IMR-90 (cell line): ENCODE measurements around the gene PHACTR2. TPM values are rescaled to one million over a fixed set of nuclear protein-coding genes. Genes with fewer than 3 reads are reported as not detected.
A peak's percentile ranks its signal among the peaks of the same experiment; 100 is the strongest.

Source experiments
- ATAC-seq: fragments of 200-7000 bp; cut with Tn5 transposase; 2 replicates; pipeline ENCODE4 v1.9.1; 2020; ENCODE audit warnings: low read depth, mild to moderate bottlenecking, moderate library complexity
- BruUV-seq: library from RNA; stranded (reverse); fragments of 400-500 nt; replicated peaks from 2 replicates; lab custom pipeline; 2021; lab: Mats Ljungman, UMichigan
- CTCF ChIA-PET: fragments of 300-600 bp; formaldehyde crosslinking; extraction: SDS; loops from one replicate; lab custom pipeline; 2021; ENCODE audit warnings: antibody characterized with exemption; lab: Yijun Ruan, JAX
- POLR2A ChIA-PET: fragments of 300-600 bp; sonication (Branson Sonifier 250); formaldehyde crosslinking; loops from one replicate; lab custom pipeline; 2022; ENCODE audit warnings: antibody characterized with exemption; ENCODE audit not compliant: unreplicated experiment; lab: Charles Lee
- DNase-seq: peaks from one replicate; pipeline ENCODE4 v3.0.0; 2013
- H2AFZ ChIP-seq: replicated peaks from 2 replicates; pipeline ENCODE3; 2013; ENCODE audit warnings: low read length, mild to moderate bottlenecking; ENCODE audit not compliant: poor library complexity
- H2AK5ac ChIP-seq: 2 replicates; pipeline ENCODE4 v1.6.1; 2013; ENCODE audit warnings: low read depth, low read length, inconsistent platforms
- H2AK9ac ChIP-seq: replicated peaks from 2 replicates; pipeline ENCODE3; 2013; ENCODE audit warnings: mild to moderate bottlenecking, low read depth, low read length, moderate library complexity; ENCODE audit not compliant: poor library complexity
- H2BK120ac ChIP-seq: 2 replicates; pipeline ENCODE4 v1.6.1; 2013; ENCODE audit warnings: low read depth, low read length, inconsistent platforms
- H2BK15ac ChIP-seq: 3 replicates; pipeline ENCODE4 v1.6.1; 2013; ENCODE audit warnings: low read depth, low read length, inconsistent platforms
- H2BK20ac ChIP-seq: 2 replicates; pipeline ENCODE4 v1.6.1; 2013; ENCODE audit warnings: low read depth, mild to moderate bottlenecking, inconsistent platforms, low read length, moderate library complexity
- H2BK5ac ChIP-seq: 2 replicates; pipeline ENCODE4 v1.6.1; 2013; ENCODE audit warnings: mild to moderate bottlenecking, low read depth, low read length, inconsistent platforms; ENCODE audit not compliant: poor library complexity, severe bottlenecking
- H3K14ac ChIP-seq: replicated peaks from 2 replicates; pipeline ENCODE4 v1.6.1; 2013; ENCODE audit warnings: low read depth, low read length, inconsistent platforms
- H3K18ac ChIP-seq: 2 replicates; pipeline ENCODE4 v1.6.1; 2013; ENCODE audit warnings: low read depth, low read length, control low read depth
- H3K23ac ChIP-seq: 2 replicates; pipeline ENCODE4 v1.6.1; 2013; ENCODE audit warnings: low read depth, low read length, inconsistent platforms
- H3K27ac ChIP-seq: 2 replicates; pipeline ENCODE4 v1.5.1; 2013; ENCODE audit warnings: mild to moderate bottlenecking, control low read depth, low read length; ENCODE audit not compliant: insufficient read depth
- H3K27me3 ChIP-seq: 2 replicates; pipeline ENCODE4 v1.6.1; 2013; ENCODE audit warnings: low read length; ENCODE audit not compliant: control insufficient read depth, insufficient read depth
- H3K36me3 ChIP-seq: 2 replicates; pipeline ENCODE4 v1.6.1; 2013; ENCODE audit warnings: low read length, mixed read lengths; ENCODE audit not compliant: control insufficient read depth, insufficient read depth
- H3K4ac ChIP-seq: 2 replicates; pipeline ENCODE4 v1.6.1; 2013; ENCODE audit warnings: low read depth, low read length, inconsistent platforms
- H3K4me1 ChIP-seq: 2 replicates; pipeline ENCODE4 v1.6.1; 2013; ENCODE audit warnings: low read length, mixed read lengths; ENCODE audit not compliant: control insufficient read depth, insufficient read depth
- H3K4me2 ChIP-seq: 2 replicates; pipeline ENCODE4 v1.6.1; 2013; ENCODE audit warnings: low read depth, mild to moderate bottlenecking, control low read depth, low read length, moderate library complexity
- H3K4me3 ChIP-seq: 2 replicates; pipeline ENCODE4 v1.5.1; 2013; ENCODE audit warnings: low read depth, mild to moderate bottlenecking, control low read depth, low read length, moderate library complexity; ENCODE audit not compliant: insufficient read depth
- H3K56ac ChIP-seq: 2 replicates; pipeline ENCODE4 v1.6.1; 2013; ENCODE audit warnings: low read length, inconsistent platforms; ENCODE audit not compliant: insufficient read depth; ENCODE audit errors: extremely low read depth
- H3K79me1 ChIP-seq, 2 experiments: 2 replicates each; pipeline ENCODE4 v1.6.1; 2013; ENCODE audit warnings: low read length in 2 of 2, inconsistent platforms in 1 of 2, low read depth in 1 of 2
- H3K9ac ChIP-seq: 2 replicates; pipeline ENCODE4 v1.6.1; 2013; ENCODE audit warnings: low read depth, low read length, control low read depth
- H3K9me1 ChIP-seq: 2 replicates; pipeline ENCODE4 v1.6.1; 2013; ENCODE audit warnings: low read length, inconsistent platforms; ENCODE audit not compliant: insufficient read depth
- H3K9me3 ChIP-seq: 2 replicates; pipeline ENCODE4 v1.6.1; 2013; ENCODE audit warnings: low read length; ENCODE audit not compliant: control insufficient read depth, insufficient read depth
- H4K20me1 ChIP-seq: 2 replicates; pipeline ENCODE4 v1.6.1; 2013; ENCODE audit warnings: low read length, inconsistent platforms; ENCODE audit not compliant: insufficient read depth
- H4K5ac ChIP-seq: 2 replicates; pipeline ENCODE4 v1.6.1; 2013; ENCODE audit warnings: mild to moderate bottlenecking, low read depth, low read length, control low read depth
- H4K8ac ChIP-seq, 2 experiments: 2 replicates each; pipeline ENCODE4 v1.6.1; 2013; ENCODE audit warnings: low read depth in 2 of 2, low read length in 2 of 2, control low read depth in 1 of 2, inconsistent platforms in 1 of 2
- H4K91ac ChIP-seq: 2 replicates; pipeline ENCODE4 v1.6.1; 2013; ENCODE audit warnings: low read depth, low read length, inconsistent platforms; ENCODE audit not compliant: insufficient read depth
- BHLHE40 ChIP-seq: fragments of 150-350 bp; IDR thresholded peaks from 2 replicates; pipeline ENCODE4 v1.6.1; 2016; ENCODE audit warnings: mild to moderate bottlenecking, low read depth, low read length
- MXI1 ChIP-seq: IDR thresholded peaks from 2 replicates; pipeline ENCODE4 v1.6.1; 2012; ENCODE audit warnings: low read depth, mild to moderate bottlenecking, low read length, moderate library complexity, borderline replicate concordance
- WGBS, 2 experiments: methylation state at CpG; one replicate each; pipeline versions ENCODE4 v1.1.5 to v1.1.7; 2013; ENCODE audit warnings: missing lambda C conversion rate in 2 of 2; ENCODE audit not compliant: insufficient read length in 1 of 2; ENCODE audit errors: extremely low coverage in 2 of 2; 5-methylcytosine and 5-hydroxymethylcytosine counted together
- dilution Hi-C: fragments of 300-500 bp; cut with HindIII; formaldehyde crosslinking; loops from one replicate; pipeline ENCODE4 v1.14.3; 2018; ENCODE audit warnings: low sequenced_read_pairs; ENCODE audit not compliant: unreplicated experiment
- in situ Hi-C: fragments of 300-500 bp; cut with MboI; formaldehyde crosslinking; loops from 3 replicates; pipeline ENCODE4 v1.14.3; 2019; ENCODE audit warnings: low sequenced_read_pairs, inconsistent platforms, mixed read lengths
- intact Hi-C: fragments of 100-400 bp; cut with micrococcal nuclease; formaldehyde crosslinking; loops from 2 replicates; pipeline ENCODE4 v1.10.0; 2022
- polyA plus RNA-seq, 3 experiments: library from polyadenylated mRNA; depleted of rRNA; stranded (reverse); fragments of >200 nt; gene quantifications; 2 replicates each; pipeline ENCODE4 v1.2.3, GENCODE V29; 2012; ENCODE audit warnings: low replicate concordance in 1 of 3
- total RNA-seq: library from RNA; depleted of rRNA; stranded (reverse); fragments of >200 nt; gene quantifications from 2 replicates; pipeline ENCODE4 v1.2.3, GENCODE V29; 2012

Gene PHACTR2
- total and polyA plus RNA-seq, 2 of the 4 experiments (the other 2 are of a cell fraction) = 14.5 to 74.2 TPM

DNA sequence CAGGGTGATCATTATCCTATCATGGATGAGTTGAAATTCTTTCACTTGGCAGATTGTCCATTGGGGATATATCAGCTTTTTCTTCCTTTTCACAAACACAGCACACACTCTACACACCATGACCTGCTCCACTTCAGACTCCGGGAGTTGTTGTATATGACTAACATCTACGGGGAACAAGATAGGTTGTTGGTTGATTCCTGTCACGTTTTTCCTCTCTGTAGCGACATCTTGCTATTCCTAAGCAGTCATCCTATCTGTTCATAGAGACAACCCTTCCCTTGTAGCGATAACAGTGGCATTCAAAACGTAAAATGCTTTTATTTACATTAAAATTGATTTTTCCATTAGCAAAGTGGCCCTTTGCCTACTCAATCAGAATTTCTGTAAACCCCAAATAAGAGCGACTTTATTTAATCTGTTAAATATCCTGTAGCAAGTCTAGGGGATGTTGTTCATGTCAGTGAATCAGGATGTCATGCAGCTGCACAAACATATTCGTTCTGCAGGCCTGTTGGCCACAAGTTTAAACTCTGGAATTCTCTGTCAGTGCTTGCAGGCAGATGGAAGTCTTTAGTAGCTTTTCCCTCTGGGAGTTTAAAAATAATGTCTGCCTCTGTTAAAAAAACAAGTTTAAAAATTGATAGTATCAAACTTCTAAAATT is 23.1 kb downstream of the PHACTR2 start:
- H2BK15ac ChIP-seq = peak overlapping the region; percentile 79; the same call in 2 of the 3 replicates
- peak overlapping the region; percentile 97 for H3K18ac ChIP-seq
- peaks cover 6% of the 10 kb centered on the region; the same call in 1 of the 2 replicates for H4K20me1 ChIP-seq
- DNase-seq (peak; percentile 89), ATAC-seq (peak; percentile 83)
- no TSS peak for BruUV-seq
- peak overlapping the region; percentile 91 for H4K5ac ChIP-seq
- H3K4ac ChIP-seq = peak overlapping the region; percentile 44; the same call in 1 of the 2 replicates
- no peaks in the 10 kb centered on the region for H3K9me3 ChIP-seq
- POLR2A ChIA-PET = no interaction called here
- H2BK20ac ChIP-seq = peak overlapping the region; percentile 73
- 0 out of 2 replicates have a peak, but pooled peaks cover 9% of the 10 kb centered on the region for H3K9me1 ChIP-seq
- TF ChIP-seq BHLHE40 = peak; percentile 42; the same call in 1 of the 2 replicates
- TF ChIP-seq MXI1 = no peak
- CTCF ChIA-PET = no interaction called here
- in situ Hi-C loops (no loop called here), intact Hi-C loops (no loop called here), dilution Hi-C loops (no loop called here)
- H3K4me3 ChIP-seq = peak overlapping the region; percentile 21; the same call in 1 of the 2 replicates
- no peak overlapping the region for H2AFZ ChIP-seq
- H3K14ac ChIP-seq = peak overlapping the region; percentile 48
- no CpG with 5 or more reads among the region's 8 CpGs for whole genome bisulfite sequencing, 2 experiments
- peaks cover 3% of the 10 kb centered on the region for H3K36me3 ChIP-seq
- no peaks in the 10 kb centered on the region for H3K27me3 ChIP-seq
- H2BK120ac ChIP-seq = peak overlapping the region; percentile 50; the same call in 1 of the 2 replicates
- peak overlapping the region; percentile 45 for H3K56ac ChIP-seq
- peak overlapping the region; percentile 86 for H3K4me2 ChIP-seq
- peak overlapping the region; percentile 45; the same call in 1 of the 2 replicates for H3K9ac ChIP-seq
- no peak overlapping the region for H2AK9ac ChIP-seq
- peak overlapping the region; percentile 83 for H2BK5ac ChIP-seq
- H4K91ac ChIP-seq = peak overlapping the region; percentile 41
- H3K27ac ChIP-seq = peak overlapping the region; percentile 68; the same call in 1 of the 2 replicates
- peak overlapping the region in 1 of 2 experiments; percentile 59; a peak in 1 of 4 replicates for H4K8ac ChIP-seq
- H3K79me1 ChIP-seq = peaks cover 28 to 75% of the 10 kb centered on the region in 2 experiments
- H3K4me1 ChIP-seq = peaks cover 21% of the 10 kb centered on the region
- H3K23ac ChIP-seq = peak overlapping the region; percentile 87; the same call in 1 of the 2 replicates
- peak overlapping the region; percentile 3; the same call in 1 of the 2 replicates for H2AK5ac ChIP-seq
